IgD-negative memory B cell (primary cell): ENCODE results near the gene RAB11FIP4. TPM values are rescaled to one million over a fixed set of nuclear protein-coding genes. Genes with fewer than 3 reads are reported as not detected.

Source experiments
- H3K27ac Mint-ChIP-seq, 3 donors: one replicate each; pipeline ENCODE4 v1.8.0; 2020 to 2022; ENCODE audit warnings: mild to moderate bottlenecking in 3 of 3, mixed read lengths in 3 of 3, moderate library complexity in 1 of 3
- H3K27me3 Mint-ChIP-seq: one replicate; pipeline ENCODE4 v1.8.0; 2021; ENCODE audit warnings: mixed read lengths
- H3K36me3 Mint-ChIP-seq: one replicate; pipeline ENCODE4 v1.8.0; 2020; ENCODE audit warnings: mild to moderate bottlenecking, mixed read lengths
- H3K4me1 Mint-ChIP-seq, 3 donors: one replicate each; pipeline ENCODE4 v1.8.0; 2020 to 2022; ENCODE audit warnings: mixed read lengths in 3 of 3, mild to moderate bottlenecking in 1 of 3
- H3K4me3 Mint-ChIP-seq, 4 donors: one replicate each; pipeline ENCODE4 v1.8.0; 2020 to 2022; ENCODE audit warnings: mild to moderate bottlenecking in 4 of 4, mixed read lengths in 4 of 4, moderate library complexity in 3 of 4
- H3K9me3 Mint-ChIP-seq, 3 donors: one replicate each; pipeline ENCODE4 v1.8.0; 2020 to 2021; ENCODE audit warnings: mixed read lengths in 3 of 3, mild to moderate bottlenecking in 1 of 3
- polyA plus RNA-seq: library from polyadenylated mRNA; unstranded; fragments of 300-500 nt; fragmentation: Illumina TruSeq; gene quantifications from one replicate; pipeline ENCODE4 v1.2.3, GENCODE V29; 2021

RAB11FIP4 gene
- polyA plus RNA-seq, 1 donor from 2014 or later, result 21.0 TPM

- Mint-ChIP-seq H3K9me3 (no peaks in the 10 kb centered on the region), H3K4me1 (peaks cover 0 to 1% (median 0%) of the 10 kb centered on the region in 3 donors), H3K27ac (peak overlapping the region in 1 of 3 donors; percentile 41), H3K4me3 (no peak overlapping the region), H3K36me3 (no peaks in the 10 kb centered on the region), H3K27me3 (no peaks in the 10 kb centered on the region)
Measured at GRCh38 chr17:31466096-31466760, 74.8 kb downstream of the RAB11FIP4 start.

- no peaks in the 10 kb centered on the region for H3K36me3 Mint-ChIP-seq
- H3K4me3 Mint-ChIP-seq, result peak overlapping the region in 1 of 4 donors; percentile 48
- H3K9me3 Mint-ChIP-seq, result no peaks in the 10 kb centered on the region
- no peaks in the 10 kb centered on the region for H3K27me3 Mint-ChIP-seq
- no peak overlapping the region for H3K27ac Mint-ChIP-seq
- H3K4me1 Mint-ChIP-seq, result peaks cover 0 to 1% (median 1%) of the 10 kb centered on the region in 3 donors
Measured at GRCh38 chr17:31467502-31468256, 76.2 kb downstream of the RAB11FIP4 start.

GRCh38 chr17:31469959-31470358 lies 78.5 kb downstream of the RAB11FIP4 start:
- H3K4me3 Mint-ChIP-seq, result no peak overlapping the region

DNA sequence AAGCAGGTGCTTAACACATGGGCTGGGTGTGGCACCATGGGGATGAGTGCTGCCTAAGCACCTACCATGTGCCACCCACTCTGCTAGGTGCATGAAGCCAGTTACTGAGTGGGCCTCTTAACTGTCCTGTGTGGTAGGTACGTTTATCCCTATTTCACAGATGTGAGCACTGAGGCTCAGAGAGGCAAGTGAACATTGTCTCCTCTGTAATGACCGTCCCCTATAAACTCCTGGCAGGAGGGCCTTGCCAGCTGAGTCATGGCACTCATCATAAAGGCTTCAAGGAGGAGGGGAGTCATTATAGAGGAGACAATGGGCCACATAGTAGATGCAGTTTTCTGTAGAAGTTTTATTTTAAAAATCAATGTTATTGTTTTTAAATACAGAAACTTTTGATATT lies 79.1 kb downstream of the RAB11FIP4 start:
- H3K4me1 Mint-ChIP-seq, result peaks cover 0 to 6% (median 5%) of the 10 kb centered on the region in 3 donors
- no peaks in the 10 kb centered on the region for H3K9me3 Mint-ChIP-seq
- H3K27me3 Mint-ChIP-seq, result peaks cover 3% of the 10 kb centered on the region
- no peak overlapping the region for H3K4me3 Mint-ChIP-seq
- H3K36me3 Mint-ChIP-seq, result no peaks in the 10 kb centered on the region
- H3K27ac Mint-ChIP-seq, result no peak overlapping the region

More at GRCh38 chr17:31469959-31470358, 78.5 kb downstream of the RAB11FIP4 start:
- no peaks in the 10 kb centered on the region for H3K36me3 Mint-ChIP-seq
- H3K27me3 Mint-ChIP-seq, result peaks cover 3% of the 10 kb centered on the region
- peaks cover 0 to 5% (median 5%) of the 10 kb centered on the region in 3 donors for H3K4me1 Mint-ChIP-seq
- H3K27ac Mint-ChIP-seq, result no peak overlapping the region
- H3K9me3 Mint-ChIP-seq, result no peaks in the 10 kb centered on the region

DNA sequence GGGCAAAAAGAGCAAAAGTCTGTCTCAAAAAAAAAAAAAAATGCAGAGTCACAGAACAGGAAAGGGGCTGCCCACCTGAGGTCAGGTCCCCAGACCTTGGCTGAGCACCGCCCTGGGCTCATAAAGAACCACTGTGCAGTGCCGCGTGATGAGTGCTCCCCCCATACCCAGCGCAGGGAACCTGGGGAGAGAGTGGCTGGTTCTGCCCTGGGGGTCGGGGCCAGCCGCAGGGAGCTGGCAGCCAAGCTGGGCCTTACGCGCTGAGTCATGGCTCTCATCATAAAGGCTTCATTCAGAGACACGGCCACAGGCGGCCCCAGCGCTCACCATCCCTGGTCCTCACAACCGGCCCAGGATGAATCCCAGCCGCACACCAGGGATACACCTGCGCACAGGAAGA lies 80.7 kb downstream of the RAB11FIP4 start:
- Mint-ChIP-seq H3K9me3 (no peaks in the 10 kb centered on the region), H3K27ac (no peak overlapping the region), H3K4me1 (peaks cover 0 to 6% (median 5%) of the 10 kb centered on the region in 3 donors), H3K36me3 (no peaks in the 10 kb centered on the region), H3K4me3 (no peak overlapping the region), H3K27me3 (peaks cover 3% of the 10 kb centered on the region)

DNA sequence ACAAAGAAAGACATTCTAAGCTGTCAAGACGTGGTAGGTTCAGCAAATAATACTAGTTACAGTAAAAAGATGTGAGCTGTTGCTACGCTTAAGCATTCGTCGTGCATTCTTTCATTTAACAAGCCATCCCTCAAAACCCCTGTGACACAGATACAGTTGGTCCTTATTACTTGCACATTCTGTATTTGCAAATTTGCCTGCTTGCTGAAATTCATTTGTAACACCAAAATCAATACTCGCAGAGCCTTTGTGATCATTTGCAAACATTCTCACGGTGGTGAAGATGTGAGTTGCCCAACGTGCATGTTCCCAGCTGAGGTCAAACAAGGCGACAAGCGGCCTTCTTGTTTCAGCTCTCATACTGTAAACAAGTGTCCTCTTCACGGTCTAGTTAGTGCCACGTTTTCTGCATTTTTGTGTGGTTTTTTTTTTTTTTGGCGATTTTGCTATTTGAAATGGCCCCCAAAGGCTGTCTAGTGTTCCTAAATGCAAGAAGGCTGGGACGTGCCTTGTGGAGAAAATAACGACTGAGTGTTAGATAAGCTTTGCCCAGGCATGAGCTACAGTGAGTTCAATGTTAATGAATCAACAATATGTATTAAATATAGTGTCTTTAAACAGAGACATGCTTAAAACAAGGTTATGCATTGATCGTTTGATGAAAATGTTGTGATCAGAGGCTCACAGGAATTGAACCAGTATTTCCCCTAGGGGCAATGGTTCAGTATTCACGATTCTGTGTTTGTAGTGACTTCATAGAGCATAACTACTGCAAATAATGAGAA lies 84.1 kb downstream of the RAB11FIP4 start:
- Mint-ChIP-seq H3K36me3 (no peaks in the 10 kb centered on the region), H3K27me3 (peaks cover 5% of the 10 kb centered on the region), H3K4me3 (no peak overlapping the region), H3K9me3 (no peaks in the 10 kb centered on the region), H3K27ac (no peak overlapping the region), H3K4me1 (peaks cover 0 to 6% (median 3%) of the 10 kb centered on the region in 3 donors)

DNA sequence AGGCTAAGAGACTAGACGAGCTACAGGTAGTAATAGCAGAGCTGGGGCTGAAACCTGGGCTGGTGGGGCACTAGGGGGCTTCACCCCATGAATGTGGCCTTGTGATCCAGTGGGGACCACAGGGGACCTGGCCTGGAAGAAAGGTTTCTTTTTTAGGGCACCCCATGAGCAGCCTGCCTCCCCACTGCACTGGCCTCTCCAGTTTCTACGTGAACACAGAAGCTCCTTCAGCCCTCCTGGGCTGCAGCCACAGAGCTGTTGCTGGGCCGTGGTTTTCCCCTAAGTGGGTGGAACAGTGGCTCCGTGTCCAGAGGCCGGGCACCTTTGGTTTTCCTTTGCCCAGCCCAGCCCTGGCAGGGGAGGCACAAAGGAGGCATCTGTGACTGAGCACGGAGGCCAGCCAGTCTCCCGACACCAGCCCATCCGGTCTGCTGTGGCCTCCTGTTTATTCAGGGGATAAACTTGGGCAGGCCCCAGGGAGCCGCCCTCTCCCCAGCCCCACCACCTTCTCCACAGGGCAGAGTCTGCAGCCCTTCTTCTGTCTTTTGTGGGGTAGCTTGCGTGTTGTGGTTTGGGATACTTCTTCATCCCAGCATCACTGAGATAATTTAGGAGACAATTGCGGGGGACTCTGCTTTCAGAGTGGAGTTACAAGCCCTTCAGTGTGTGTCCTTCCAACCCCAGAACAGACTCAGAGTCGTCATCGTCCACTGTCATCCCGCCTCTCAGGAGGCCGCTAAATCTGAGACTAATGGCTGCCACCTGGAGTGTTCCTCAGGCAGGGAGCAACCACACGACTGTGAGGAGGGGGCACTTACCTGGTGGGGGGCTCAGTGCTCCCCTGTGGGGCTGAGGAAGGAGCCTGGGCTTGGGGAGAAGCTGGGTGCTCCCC lies 85.3 kb downstream of the RAB11FIP4 start:
- H3K4me1 Mint-ChIP-seq, result peaks cover 0 to 6% (median 3%) of the 10 kb centered on the region in 3 donors
- peaks cover 5% of the 10 kb centered on the region for H3K27me3 Mint-ChIP-seq
- no peak overlapping the region for H3K27ac Mint-ChIP-seq
- no peaks in the 10 kb centered on the region for H3K36me3 Mint-ChIP-seq
- no peaks in the 10 kb centered on the region for H3K9me3 Mint-ChIP-seq
- no peak overlapping the region for H3K4me3 Mint-ChIP-seq

DNA sequence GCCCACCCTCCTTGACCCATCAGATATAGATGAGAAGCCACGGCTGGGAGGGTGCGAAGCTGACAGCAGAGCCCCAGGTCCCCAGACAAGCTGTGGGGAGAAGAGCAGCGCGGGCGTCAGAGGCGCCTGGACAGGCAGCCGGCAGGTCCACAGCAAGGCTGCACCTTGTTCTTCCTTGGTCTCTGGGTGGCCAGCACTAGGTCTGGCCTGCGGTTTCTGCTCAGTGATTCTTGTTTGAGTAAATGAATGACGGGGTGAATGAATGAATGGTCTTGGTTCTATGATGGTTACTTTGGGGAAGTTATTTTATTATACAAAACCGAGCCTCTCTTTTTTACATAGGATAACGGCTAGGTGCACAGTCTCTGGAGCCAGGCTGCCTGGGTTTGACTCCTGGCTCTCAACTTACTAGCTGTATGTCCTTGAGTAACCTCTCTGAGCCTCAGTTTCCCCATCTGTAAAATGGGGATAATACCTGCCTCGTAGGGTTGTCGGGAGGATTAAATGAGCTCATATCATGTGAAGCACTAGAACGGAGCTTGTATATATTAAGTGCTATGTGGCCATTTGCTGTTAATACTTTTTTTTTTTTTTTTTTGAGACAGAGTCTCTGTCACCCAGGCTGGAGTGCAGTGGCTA lies 86.1 kb downstream of the RAB11FIP4 start:
- H3K4me1 Mint-ChIP-seq, result peaks cover 0 to 4% (median 3%) of the 10 kb centered on the region in 3 donors
- no peak overlapping the region for H3K27ac Mint-ChIP-seq
- H3K4me3 Mint-ChIP-seq, result no peak overlapping the region
- peaks cover 5% of the 10 kb centered on the region for H3K27me3 Mint-ChIP-seq
- no peaks in the 10 kb centered on the region for H3K9me3 Mint-ChIP-seq
- H3K36me3 Mint-ChIP-seq, result no peaks in the 10 kb centered on the region

DNA sequence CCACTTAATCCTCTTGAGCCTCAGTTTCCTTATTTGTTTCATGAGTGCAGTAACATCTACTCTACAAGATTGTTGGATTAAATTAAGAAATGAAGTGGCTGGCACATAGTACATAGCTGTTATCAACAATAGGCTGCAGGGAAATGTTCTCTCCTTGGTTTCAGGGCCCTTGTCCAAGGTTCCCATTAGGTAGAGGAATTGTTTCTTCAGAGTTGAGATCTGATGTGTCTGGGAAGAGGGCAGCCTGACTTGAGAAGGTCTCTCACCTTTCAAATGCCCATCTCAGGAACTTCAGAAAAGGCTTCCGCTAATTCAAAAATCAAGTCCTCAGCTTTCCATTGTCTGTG lies 87.6 kb downstream of the RAB11FIP4 start:
- H3K4me1 Mint-ChIP-seq, result peaks cover 0 to 4% (median 2%) of the 10 kb centered on the region in 3 donors
- no peak overlapping the region for H3K4me3 Mint-ChIP-seq
- no peak overlapping the region for H3K27ac Mint-ChIP-seq
- peaks cover 2% of the 10 kb centered on the region for H3K27me3 Mint-ChIP-seq
- no peaks in the 10 kb centered on the region for H3K36me3 Mint-ChIP-seq
- H3K9me3 Mint-ChIP-seq, result no peaks in the 10 kb centered on the region

- no peaks in the 10 kb centered on the region for H3K36me3 Mint-ChIP-seq
- H3K27me3 Mint-ChIP-seq, result peaks cover 2% of the 10 kb centered on the region
- H3K27ac Mint-ChIP-seq, result no peak overlapping the region
- no peak overlapping the region for H3K4me3 Mint-ChIP-seq
- H3K4me1 Mint-ChIP-seq, result peaks cover 0 to 4% (median 2%) of the 10 kb centered on the region in 3 donors
- no peaks in the 10 kb centered on the region for H3K9me3 Mint-ChIP-seq
Measured at GRCh38 chr17:31479524-31479923, 88.0 kb downstream of the RAB11FIP4 start.

DNA sequence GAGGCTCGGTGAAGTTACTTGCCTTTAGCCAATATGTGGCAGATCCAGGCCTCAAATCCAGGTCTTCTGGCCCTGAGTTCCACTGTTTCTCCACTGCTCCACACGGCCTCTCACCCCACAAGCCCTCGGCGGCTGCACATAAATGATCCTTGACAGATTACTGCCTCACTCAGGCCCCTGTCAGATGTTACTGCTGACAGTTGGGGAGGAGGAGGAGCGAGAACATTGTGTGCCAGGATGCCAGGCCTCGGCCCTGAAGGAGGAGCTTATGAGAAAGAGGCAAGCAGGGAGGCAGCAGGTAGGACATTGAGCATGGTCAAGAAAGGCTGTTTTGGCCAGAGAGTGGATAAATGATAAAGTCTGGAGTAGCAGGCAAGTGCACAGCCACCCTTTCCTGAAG lies 88.6 kb downstream of the RAB11FIP4 start:
- Mint-ChIP-seq H3K4me3 (no peak overlapping the region), H3K9me3 (no peaks in the 10 kb centered on the region), H3K4me1 (peaks cover 0 to under 1% (median 0%) of the 10 kb centered on the region in 3 donors), H3K27me3 (peaks cover 2% of the 10 kb centered on the region), H3K36me3 (no peaks in the 10 kb centered on the region), H3K27ac (peak overlapping the region in 1 of 3 donors; percentile 31)

DNA sequence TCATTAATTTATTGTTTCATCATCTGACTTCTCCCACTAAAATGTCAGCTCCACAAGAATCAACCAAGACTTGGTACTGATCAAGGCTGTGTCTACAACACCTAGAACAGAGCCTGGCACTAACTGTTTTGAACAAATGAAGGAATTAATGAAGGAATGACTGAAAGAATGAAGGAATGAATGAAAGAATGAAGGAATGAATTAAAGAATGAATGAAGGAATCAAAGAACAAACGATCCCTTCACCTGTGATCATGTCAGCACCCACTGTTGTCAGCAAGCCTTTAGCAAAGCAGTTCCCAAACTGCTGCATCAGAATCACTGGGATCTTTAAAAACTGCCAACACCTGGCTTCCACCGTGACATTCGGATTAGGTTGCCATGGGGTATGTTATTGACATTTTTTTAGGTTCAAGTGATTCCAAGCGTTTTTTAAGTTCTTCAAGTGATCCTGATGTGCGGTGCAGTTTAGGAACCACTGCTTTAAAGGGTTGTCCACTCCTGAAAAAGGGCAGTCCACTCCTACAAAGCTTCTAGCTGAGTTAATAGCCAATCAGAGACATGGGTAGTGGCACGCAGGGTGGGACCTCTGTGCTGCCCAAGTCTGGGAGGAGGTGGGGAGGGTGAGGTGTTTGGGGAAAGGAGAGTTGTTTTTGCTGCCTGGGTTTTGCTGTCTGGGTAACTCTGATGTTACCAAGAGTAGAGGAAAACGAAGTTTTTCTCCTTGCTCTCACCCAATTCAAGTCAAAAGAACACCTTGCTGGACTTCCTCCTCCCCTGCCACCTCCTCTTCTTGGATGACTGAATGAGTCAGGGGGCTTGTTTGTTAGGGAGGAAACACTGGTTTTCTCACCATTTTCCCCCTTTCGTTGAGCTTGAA lies 89.7 kb downstream of the RAB11FIP4 start:
- Mint-ChIP-seq H3K4me1 (no peaks in the 10 kb centered on the region), H3K4me3 (no peak overlapping the region), H3K27ac (no peak overlapping the region), H3K9me3 (no peaks in the 10 kb centered on the region), H3K27me3 (peaks cover 2% of the 10 kb centered on the region), H3K36me3 (no peaks in the 10 kb centered on the region)

- Mint-ChIP-seq H3K9me3 (no peaks in the 10 kb centered on the region), H3K4me1 (peaks cover under 1 to 2% (median under 1%) of the 10 kb centered on the region in 3 donors), H3K27me3 (peaks cover 2% of the 10 kb centered on the region), H3K27ac (no peak overlapping the region), H3K36me3 (no peaks in the 10 kb centered on the region), H3K4me3 (no peak overlapping the region)
Measured at GRCh38 chr17:31481783-31482081, 90.3 kb downstream of the RAB11FIP4 start.
